Endothelial cell of umbilical vein (primary cell): ENCODE data around the gene THOC5. TPM values are rescaled to one million over a fixed set of nuclear protein-coding genes. Genes with fewer than 3 reads are reported as not detected.

Source experiments
- BruUV-seq: library from RNA; stranded (reverse); fragments of 400-500 nt; replicated peaks from 2 replicates; lab custom pipeline; 2021; lab: Mats Ljungman, UMichigan
- CTCF ChIA-PET: fragments of 300-600, 350-600 bp; sonication (Branson Sonifier 250); formaldehyde crosslinking; loops from one replicate; lab custom pipeline; 2021; ENCODE audit warnings: antibody characterized with exemption, inconsistent platforms; lab: Charles Lee
- POLR2A ChIA-PET: fragments of 300-600, 350-600 bp; sonication (Branson Sonifier 250); formaldehyde crosslinking; loops from one replicate; lab custom pipeline; 2021; ENCODE audit warnings: antibody characterized with exemption, inconsistent platforms; lab: Charles Lee
- DNase-seq: peaks from one replicate; pipeline ENCODE4 v3.0.0-alpha.2; 2011; ENCODE audit warnings: low read depth, low spot score
- FAIRE-seq: peaks from 2 replicates; lab custom pipeline; 2011; peaks lifted over from hg19 to GRCh38; lab: Jason Lieb, UNC
- H2AFZ ChIP-seq: 2 replicates; pipeline ENCODE4 v1.6.0; 2012; ENCODE audit warnings: low read depth, low read length, control low read depth, inconsistent platforms
- H3K27ac ChIP-seq: 2 replicates; pipeline ENCODE4 v1.5.1; 2011; ENCODE audit warnings: low read depth, mild to moderate bottlenecking, control low read depth, low read length, moderate library complexity; ENCODE audit not compliant: insufficient read depth
- H3K27me3 ChIP-seq, 2 experiments: 2 replicates each; pipeline versions ENCODE4 v1.6.0 to v1.6.1; 2011; ENCODE audit warnings: low read length in 2 of 2, mixed read lengths in 1 of 2; ENCODE audit not compliant: control insufficient read depth in 2 of 2, insufficient read depth in 2 of 2
- H3K36me3 ChIP-seq, 2 experiments: 2 replicates in 1 of 2; 3 replicates in 1 of 2; pipeline ENCODE4 v1.5.1; 2011; ENCODE audit warnings: low read length in 2 of 2, mild to moderate bottlenecking in 1 of 2, moderate library complexity in 1 of 2; ENCODE audit not compliant: control insufficient read depth in 2 of 2, insufficient read depth in 2 of 2; ENCODE audit errors: extremely low read depth in 1 of 2
- H3K4me1 ChIP-seq: 3 replicates; pipeline ENCODE4 v1.5.1; 2011; ENCODE audit warnings: mild to moderate bottlenecking, low read length; ENCODE audit not compliant: control insufficient read depth, insufficient read depth; ENCODE audit errors: extremely low read depth
- H3K4me2 ChIP-seq: 2 replicates; pipeline ENCODE4 v1.6.1; 2011; ENCODE audit warnings: low read length, control low read depth, mixed read lengths; ENCODE audit not compliant: insufficient read depth
- H3K4me3 ChIP-seq, 3 experiments: fragments of 200-600 bp in 1 of 3; sonication (generic), shearing (Covaris generic) in 1 of 3; replicated peaks in 1 of 3; 2 replicates each; pipeline ENCODE4 v1.5.1; 2011 to 2016; ENCODE audit warnings: control low read depth in 3 of 3, low read length in 3 of 3, mild to moderate bottlenecking in 2 of 3, inconsistent platforms in 1 of 3, low read depth in 1 of 3, moderate library complexity in 1 of 3; ENCODE audit not compliant: insufficient read depth in 1 of 3
- H3K79me2 ChIP-seq: 2 replicates; pipeline ENCODE4 v1.6.0; 2012; ENCODE audit warnings: low read length, inconsistent platforms; ENCODE audit not compliant: control insufficient read depth, insufficient read depth
- H3K9ac ChIP-seq: replicated peaks from 2 replicates; pipeline ENCODE3; 2011; ENCODE audit warnings: low read length, control low read depth; ENCODE audit not compliant: insufficient read depth; ENCODE audit errors: extremely low read depth
- H3K9me1 ChIP-seq: replicated peaks from 3 replicates; pipeline ENCODE4 v1.6.0; 2011; ENCODE audit warnings: mild to moderate bottlenecking, low read length; ENCODE audit not compliant: control insufficient read depth, insufficient read depth; ENCODE audit errors: extremely low read depth
- H3K9me3 ChIP-seq: replicated peaks from 2 replicates; pipeline ENCODE4 v1.5.1; 2012; ENCODE audit warnings: low read length, inconsistent platforms; ENCODE audit not compliant: control insufficient read depth, insufficient read depth
- H4K20me1 ChIP-seq: replicated peaks from 2 replicates; pipeline ENCODE3; 2011; ENCODE audit warnings: mild to moderate bottlenecking, low read length; ENCODE audit not compliant: control insufficient read depth, insufficient read depth; ENCODE audit errors: extremely low read depth
- CTCF ChIP-seq, 2 donors: IDR thresholded peaks; 1 replicate in 1 of 2; 2 replicates in 1 of 2; pipeline ENCODE4 v1.5.1; 2011; ENCODE audit warnings: low read length in 2 of 2, mild to moderate bottlenecking in 2 of 2, moderate library complexity in 2 of 2, control low read depth in 1 of 2, inconsistent platforms in 1 of 2, low read depth in 1 of 2; ENCODE audit not compliant: insufficient read depth in 1 of 2; ENCODE audit errors: extremely low read depth in 1 of 2
- EZH2 ChIP-seq: IDR thresholded peaks from 2 replicates; pipeline ENCODE4 v1.6.1; 2012; ENCODE audit warnings: borderline replicate concordance, low read depth, mild to moderate bottlenecking, moderate library complexity, low read length, inconsistent platforms; ENCODE audit not compliant: severe bottlenecking
- FOS ChIP-seq: IDR thresholded peaks from 2 replicates; pipeline ENCODE4 v1.6.1; 2011; ENCODE audit warnings: mild to moderate bottlenecking, low read length, moderate library complexity, borderline replicate concordance; ENCODE audit not compliant: insufficient read depth
- GATA2 ChIP-seq: IDR thresholded peaks from 2 replicates; pipeline ENCODE4 v1.7.0; 2011; ENCODE audit warnings: low read depth, mild to moderate bottlenecking, moderate library complexity, mixed read lengths, low read length; ENCODE audit not compliant: insufficient read length, insufficient read depth
- JUN ChIP-seq: IDR thresholded peaks from 2 replicates; pipeline ENCODE4 v1.6.1; 2011; ENCODE audit warnings: borderline replicate concordance, low read depth; ENCODE audit not compliant: insufficient read length, insufficient read depth
- MYC ChIP-seq: IDR thresholded peaks from one replicate; pipeline ENCODE4 v1.6.1; 2011; ENCODE audit warnings: mild to moderate bottlenecking, low read depth, low read length
- POLR2A ChIP-seq: IDR thresholded peaks from 2 replicates; pipeline ENCODE4 v1.6.1; 2012; ENCODE audit warnings: low read depth, mild to moderate bottlenecking, control low read depth, low read length
- POLR2AphosphoS5 ChIP-seq: IDR thresholded peaks from 2 replicates; pipeline ENCODE4 v1.6.1; 2012; ENCODE audit warnings: low read depth, mild to moderate bottlenecking, control low read depth, low read length, moderate library complexity; ENCODE audit not compliant: insufficient read depth
- dilution Hi-C: fragments of 300-500 bp; cut with MboI; formaldehyde crosslinking; loops from one replicate; pipeline ENCODE4 v1.15.0; 2019; ENCODE audit warnings: low sequenced_read_pairs; ENCODE audit not compliant: extremely low pct_ligation_motif_present
- intact Hi-C: fragments of 100-400 bp; cut with micrococcal nuclease; formaldehyde crosslinking; loops from one replicate; pipeline ENCODE4 v1.10.0; 2022
- polyA plus RNA-seq, 4 experiments: library from polyadenylated mRNA; depleted of rRNA in 3 of 4; stranded (reverse) in 3 of 4; unstranded in 1 of 4; fragments of >200 nt; gene quantifications; 2 replicates each; pipeline versions ENCODE4 v1.2.1 to v1.2.3, GENCODE V29; 2011 to 2012; ENCODE audit warnings: missing spikeins in 1 of 4
- total RNA-seq: library from RNA; stranded (reverse); gene quantifications from 2 replicates; pipeline ENCODE4 v1.2.3, GENCODE V29; 2021
- TF ChIP-seq, protein P1 (sequence below): IDR thresholded peaks from 2 replicates; pipeline ENCODE4 v1.6.1; 2011; ENCODE audit not compliant: insufficient read depth, insufficient read length

THOC5 gene
- total and polyA plus RNA-seq, 2 donors (not counting 3 experiments of a cell fraction or from before 2014, with no cell fraction given): 35.0 to 82.9 TPM

- peaks cover 44 to 46% of the 10 kb centered on the region in 2 experiments for H3K27me3 ChIP-seq
- DNase-seq: no peak
- dilution Hi-C loops: no loop called here
- no peaks in the 10 kb centered on the region for H3K79me2 ChIP-seq
- no peak for FAIRE-seq
- TF ChIP-seq JUN: no peak
- TF ChIP-seq MYC: no peak
- TF ChIP-seq CTCF (IDR thresholded peaks at IDR 0.05; ENCODE audit: extremely low read depth in 1 of 2, insufficient read depth in 1 of 2, low read depth in 1 of 2, low read length in 2 of 2): no peak
- TF ChIP-seq POLR2A: no peak
- TF ChIP-seq POLR2AphosphoS5: no peak
- TF ChIP-seq EZH2: no peak
- TF ChIP-seq FOS: no peak
- no peak for TF ChIP-seq GATA2
- TF ChIP-seq, protein P1, sequence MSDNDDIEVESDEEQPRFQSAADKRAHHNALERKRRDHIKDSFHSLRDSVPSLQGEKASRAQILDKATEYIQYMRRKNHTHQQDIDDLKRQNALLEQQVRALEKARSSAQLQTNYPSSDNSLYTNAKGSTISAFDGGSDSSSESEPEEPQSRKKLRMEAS: no peak
- ChIA-PET CTCF (interaction anchor here (0.9 to 1.4 kb wide), 3 partner anchors 9 to 12 kb away, joined by 4 to 6 read pairs (median 6); no protein-coding TSS in a partner anchor), POLR2A (no interaction called here)
- H3K4me2 ChIP-seq: peak overlapping the region; percentile 41
- no TSS peak for BruUV-seq
- intact Hi-C loops: no loop called here
- no peaks in the 10 kb centered on the region for H4K20me1 ChIP-seq
- H3K9ac ChIP-seq: no peak overlapping the region
- peaks cover 5% of the 10 kb centered on the region for H3K4me1 ChIP-seq
- H3K27ac ChIP-seq: no peak overlapping the region
- H3K9me1 ChIP-seq: no peaks in the 10 kb centered on the region
- H3K4me3 ChIP-seq: no peak overlapping the region
- H2AFZ ChIP-seq: peak overlapping the region; percentile 48
- H3K36me3 ChIP-seq: no peaks in the 10 kb centered on the region
- no peaks in the 10 kb centered on the region for H3K9me3 ChIP-seq
Observed at GRCh38 chr22:29481265-29482000, 72.1 kb downstream of the THOC5 start.
